Measurements from ENCODE around the gene ROCK2. TPM values are rescaled to one million over a fixed set of nuclear protein-coding genes. Genes with fewer than 3 reads are reported as not detected.

ROCK2 gene
- total RNA-seq, 1 experiment from 2014 or later = 25.9 TPM

DNA sequence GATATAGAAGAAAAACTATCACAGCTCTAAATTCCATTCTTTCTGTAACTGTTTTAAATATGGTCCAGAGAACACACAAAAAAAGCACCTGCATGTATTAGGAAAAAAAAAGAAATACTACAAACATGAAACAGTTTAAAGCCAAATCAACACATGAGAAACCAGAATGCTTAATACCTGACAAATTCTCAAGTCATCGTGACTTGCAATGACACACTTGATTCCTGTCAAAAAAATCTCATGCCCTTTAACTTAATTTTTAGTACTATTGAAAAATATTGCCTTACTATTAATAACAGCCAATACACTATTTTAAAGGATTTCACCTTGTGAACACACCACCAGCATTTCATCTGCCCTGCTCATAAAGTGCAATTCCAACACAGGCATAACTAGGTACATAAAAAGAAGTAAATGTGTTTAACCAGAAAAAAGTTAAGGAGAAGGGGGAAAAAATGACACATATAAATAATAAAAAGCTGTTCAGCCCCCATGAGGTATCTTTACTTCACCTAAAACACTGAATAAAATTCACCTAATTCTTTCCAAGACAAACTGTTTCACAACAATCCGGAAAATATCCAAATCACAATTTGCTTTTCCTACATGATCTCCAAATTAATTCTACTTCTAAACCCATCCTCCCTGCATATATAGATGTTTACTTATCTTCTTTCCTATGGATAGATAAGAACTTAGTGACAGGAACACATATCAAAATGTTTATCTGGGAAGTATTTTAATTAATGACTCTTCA, 10.8 kb downstream of the ROCK2 start (continued):
- TF ChIP-seq, protein P1, sequence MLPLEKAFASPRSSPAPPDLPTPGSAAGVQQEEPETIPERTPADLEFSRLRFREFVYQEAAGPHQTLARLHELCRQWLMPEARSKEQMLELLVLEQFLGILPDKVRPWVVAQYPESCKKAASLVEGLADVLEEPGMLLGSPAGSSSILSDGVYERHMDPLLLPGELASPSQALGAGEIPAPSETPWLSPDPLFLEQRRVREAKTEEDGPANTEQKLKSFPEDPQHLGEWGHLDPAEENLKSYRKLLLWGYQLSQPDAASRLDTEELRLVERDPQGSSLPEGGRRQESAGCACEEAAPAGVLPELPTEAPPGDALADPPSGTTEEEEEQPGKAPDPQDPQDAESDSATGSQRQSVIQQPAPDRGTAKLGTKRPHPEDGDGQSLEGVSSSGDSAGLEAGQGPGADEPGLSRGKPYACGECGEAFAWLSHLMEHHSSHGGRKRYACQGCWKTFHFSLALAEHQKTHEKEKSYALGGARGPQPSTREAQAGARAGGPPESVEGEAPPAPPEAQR (CRISPR knock-in tag; IDR thresholded peaks at IDR 0.05) = no peak
- TF ChIP-seq ETV6 (CRISPR knock-in tag; IDR thresholded peaks at IDR 0.05) (no peak), FOXJ3 (CRISPR knock-in tag; IDR thresholded peaks at IDR 0.05; ENCODE audit: borderline replicate concordance) (no peak), ZNF121 (CRISPR knock-in tag; IDR thresholded peaks at IDR 0.05) (no peak), ELF4 (CRISPR knock-in tag; IDR thresholded peaks at IDR 0.05; ENCODE audit: low read depth) (no peak)
- TF ChIP-seq, protein P2, sequence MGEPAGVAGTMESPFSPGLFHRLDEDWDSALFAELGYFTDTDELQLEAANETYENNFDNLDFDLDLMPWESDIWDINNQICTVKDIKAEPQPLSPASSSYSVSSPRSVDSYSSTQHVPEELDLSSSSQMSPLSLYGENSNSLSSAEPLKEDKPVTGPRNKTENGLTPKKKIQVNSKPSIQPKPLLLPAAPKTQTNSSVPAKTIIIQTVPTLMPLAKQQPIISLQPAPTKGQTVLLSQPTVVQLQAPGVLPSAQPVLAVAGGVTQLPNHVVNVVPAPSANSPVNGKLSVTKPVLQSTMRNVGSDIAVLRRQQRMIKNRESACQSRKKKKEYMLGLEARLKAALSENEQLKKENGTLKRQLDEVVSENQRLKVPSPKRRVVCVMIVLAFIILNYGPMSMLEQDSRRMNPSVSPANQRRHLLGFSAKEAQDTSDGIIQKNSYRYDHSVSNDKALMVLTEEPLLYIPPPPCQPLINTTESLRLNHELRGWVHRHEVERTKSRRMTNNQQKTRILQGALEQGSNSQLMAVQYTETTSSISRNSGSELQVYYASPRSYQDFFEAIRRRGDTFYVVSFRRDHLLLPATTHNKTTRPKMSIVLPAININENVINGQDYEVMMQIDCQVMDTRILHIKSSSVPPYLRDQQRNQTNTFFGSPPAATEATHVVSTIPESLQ (CRISPR knock-in tag; IDR thresholded peaks at IDR 0.05) = no peak
- TF ChIP-seq, protein P3, sequence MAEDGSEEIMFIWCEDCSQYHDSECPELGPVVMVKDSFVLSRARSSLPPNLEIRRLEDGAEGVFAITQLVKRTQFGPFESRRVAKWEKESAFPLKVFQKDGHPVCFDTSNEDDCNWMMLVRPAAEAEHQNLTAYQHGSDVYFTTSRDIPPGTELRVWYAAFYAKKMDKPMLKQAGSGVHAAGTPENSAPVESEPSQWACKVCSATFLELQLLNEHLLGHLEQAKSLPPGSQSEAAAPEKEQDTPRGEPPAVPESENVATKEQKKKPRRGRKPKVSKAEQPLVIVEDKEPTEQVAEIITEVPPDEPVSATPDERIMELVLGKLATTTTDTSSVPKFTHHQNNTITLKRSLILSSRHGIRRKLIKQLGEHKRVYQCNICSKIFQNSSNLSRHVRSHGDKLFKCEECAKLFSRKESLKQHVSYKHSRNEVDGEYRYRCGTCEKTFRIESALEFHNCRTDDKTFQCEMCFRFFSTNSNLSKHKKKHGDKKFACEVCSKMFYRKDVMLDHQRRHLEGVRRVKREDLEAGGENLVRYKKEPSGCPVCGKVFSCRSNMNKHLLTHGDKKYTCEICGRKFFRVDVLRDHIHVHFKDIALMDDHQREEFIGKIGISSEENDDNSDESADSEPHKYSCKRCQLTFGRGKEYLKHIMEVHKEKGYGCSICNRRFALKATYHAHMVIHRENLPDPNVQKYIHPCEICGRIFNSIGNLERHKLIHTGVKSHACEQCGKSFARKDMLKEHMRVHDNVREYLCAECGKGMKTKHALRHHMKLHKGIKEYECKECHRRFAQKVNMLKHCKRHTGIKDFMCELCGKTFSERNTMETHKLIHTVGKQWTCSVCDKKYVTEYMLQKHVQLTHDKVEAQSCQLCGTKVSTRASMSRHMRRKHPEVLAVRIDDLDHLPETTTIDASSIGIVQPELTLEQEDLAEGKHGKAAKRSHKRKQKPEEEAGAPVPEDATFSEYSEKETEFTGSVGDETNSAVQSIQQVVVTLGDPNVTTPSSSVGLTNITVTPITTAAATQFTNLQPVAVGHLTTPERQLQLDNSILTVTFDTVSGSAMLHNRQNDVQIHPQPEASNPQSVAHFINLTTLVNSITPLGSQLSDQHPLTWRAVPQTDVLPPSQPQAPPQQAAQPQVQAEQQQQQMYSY (CRISPR knock-in tag; IDR thresholded peaks at IDR 0.05) = no peak

DNA sequence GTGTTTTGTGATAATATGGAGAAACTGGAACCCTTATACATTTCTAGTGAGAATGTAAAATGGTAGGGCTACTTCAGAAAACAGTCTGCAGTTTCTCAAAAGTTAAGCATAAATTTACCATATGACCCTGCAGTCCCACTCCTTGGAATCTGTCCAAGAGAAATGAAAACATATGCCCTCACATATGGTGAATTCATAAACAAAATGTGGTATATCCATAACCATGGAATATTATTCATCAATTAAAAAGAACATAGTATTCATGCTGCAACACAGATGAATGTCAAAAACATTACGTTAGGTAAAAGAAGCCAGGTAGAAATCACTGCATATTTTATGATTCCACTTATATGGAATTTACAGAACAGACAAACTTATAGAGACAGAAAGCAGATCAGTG, 11.8 kb downstream of the ROCK2 start:
- no peaks in the 10 kb centered on the region for H3K27me3 Mint-ChIP-seq (ENCODE audit: low read depth)
- ATAC-seq (no peak), DNase-seq (ENCODE audit: low spot score) (no peak)
- H3K4me3 Mint-ChIP-seq = no peak overlapping the region
- no peak overlapping the region for H3K27ac Mint-ChIP-seq
- H3K36me3 Mint-ChIP-seq = peaks cover 8% of the 10 kb centered on the region
- CTCF ChIA-PET = no interaction called here
- peaks cover 25% of the 10 kb centered on the region for H3K9me3 Mint-ChIP-seq
- POLR2A ChIA-PET = no interaction called here
- no peak for TF ChIP-seq IRF2 (CRISPR knock-in tag; IDR thresholded peaks at IDR 0.05; ENCODE audit: borderline replicate concordance, low read depth)
- no peaks in the 10 kb centered on the region for H3K4me1 Mint-ChIP-seq

DNA sequence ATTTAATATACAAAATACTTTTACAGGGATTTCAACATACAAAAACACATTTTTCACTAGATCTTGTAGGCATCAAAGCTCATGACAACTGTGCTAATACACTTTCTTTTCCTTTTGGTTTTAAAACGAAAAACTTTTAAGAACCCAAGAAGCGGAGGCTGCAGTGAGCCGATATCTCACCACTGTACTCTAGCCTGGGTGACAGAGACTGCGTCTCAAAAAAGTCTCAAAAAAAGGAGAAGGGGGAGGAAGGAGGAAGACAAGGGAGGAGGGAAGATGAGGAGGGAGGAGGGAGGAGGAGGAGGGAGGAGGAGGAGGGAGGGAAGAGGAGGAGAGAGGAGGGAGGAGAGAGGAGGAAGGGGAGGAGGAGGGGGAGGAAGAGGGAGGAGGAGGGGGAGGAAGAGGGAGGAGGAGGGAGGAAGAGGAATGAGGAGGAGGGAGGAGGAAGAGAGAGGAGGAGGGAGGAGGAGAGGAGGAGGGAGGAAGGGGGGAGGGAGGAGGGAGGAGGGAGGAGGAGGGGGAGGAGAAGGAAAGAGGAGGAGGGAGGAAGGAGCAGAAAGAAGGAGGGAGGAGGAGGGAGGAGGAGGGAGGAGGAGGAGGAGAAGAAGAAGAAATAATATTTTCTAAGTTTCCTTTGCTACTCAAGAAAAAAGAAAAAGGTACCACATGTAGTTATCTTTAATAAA, 13.8 kb downstream of the ROCK2 start:
- H3K4me1 Mint-ChIP-seq = no peaks in the 10 kb centered on the region
- H3K27me3 Mint-ChIP-seq (ENCODE audit: low read depth) = no peaks in the 10 kb centered on the region
- no peak for TF ChIP-seq ESRRA (CRISPR knock-in tag; IDR thresholded peaks at IDR 0.05; ENCODE audit: borderline replicate concordance)
- no peak for TF ChIP-seq NR1H2 (CRISPR knock-in tag; IDR thresholded peaks at IDR 0.05)
- no peak for TF ChIP-seq FOXK1 (CRISPR knock-in tag; IDR thresholded peaks at IDR 0.05)
- TF ChIP-seq ZNF416 (CRISPR knock-in tag; IDR thresholded peaks at IDR 0.05) = no peak
- no peak for TF ChIP-seq OVOL2 (CRISPR knock-in tag; IDR thresholded peaks at IDR 0.05; ENCODE audit: borderline replicate concordance)
- TF ChIP-seq FOXJ3 (CRISPR knock-in tag; IDR thresholded peaks at IDR 0.05; ENCODE audit: borderline replicate concordance) = no peak
- TF ChIP-seq, protein P4, sequence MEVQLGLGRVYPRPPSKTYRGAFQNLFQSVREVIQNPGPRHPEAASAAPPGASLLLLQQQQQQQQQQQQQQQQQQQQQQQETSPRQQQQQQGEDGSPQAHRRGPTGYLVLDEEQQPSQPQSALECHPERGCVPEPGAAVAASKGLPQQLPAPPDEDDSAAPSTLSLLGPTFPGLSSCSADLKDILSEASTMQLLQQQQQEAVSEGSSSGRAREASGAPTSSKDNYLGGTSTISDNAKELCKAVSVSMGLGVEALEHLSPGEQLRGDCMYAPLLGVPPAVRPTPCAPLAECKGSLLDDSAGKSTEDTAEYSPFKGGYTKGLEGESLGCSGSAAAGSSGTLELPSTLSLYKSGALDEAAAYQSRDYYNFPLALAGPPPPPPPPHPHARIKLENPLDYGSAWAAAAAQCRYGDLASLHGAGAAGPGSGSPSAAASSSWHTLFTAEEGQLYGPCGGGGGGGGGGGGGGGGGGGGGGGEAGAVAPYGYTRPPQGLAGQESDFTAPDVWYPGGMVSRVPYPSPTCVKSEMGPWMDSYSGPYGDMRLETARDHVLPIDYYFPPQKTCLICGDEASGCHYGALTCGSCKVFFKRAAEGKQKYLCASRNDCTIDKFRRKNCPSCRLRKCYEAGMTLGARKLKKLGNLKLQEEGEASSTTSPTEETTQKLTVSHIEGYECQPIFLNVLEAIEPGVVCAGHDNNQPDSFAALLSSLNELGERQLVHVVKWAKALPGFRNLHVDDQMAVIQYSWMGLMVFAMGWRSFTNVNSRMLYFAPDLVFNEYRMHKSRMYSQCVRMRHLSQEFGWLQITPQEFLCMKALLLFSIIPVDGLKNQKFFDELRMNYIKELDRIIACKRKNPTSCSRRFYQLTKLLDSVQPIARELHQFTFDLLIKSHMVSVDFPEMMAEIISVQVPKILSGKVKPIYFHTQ (CRISPR knock-in tag; IDR thresholded peaks at IDR 0.05) = no peak
- peaks cover 21% of the 10 kb centered on the region for H3K9me3 Mint-ChIP-seq
- no peak overlapping the region for H3K4me3 Mint-ChIP-seq
- CTCF ChIA-PET = no interaction called here
- H3K27ac Mint-ChIP-seq = no peak overlapping the region
- ATAC-seq (no peak), DNase-seq (ENCODE audit: low spot score) (no peak)
- H3K36me3 Mint-ChIP-seq = peaks cover 5% of the 10 kb centered on the region
- POLR2A ChIA-PET = no interaction called here

Data from WTC11 (cell line).